ENCODE results near the gene VSIG8.
A peak's percentile ranks its signal among the peaks of the same experiment; 100 is the strongest.

VSIG8 gene

GRCh38 chr1:159880430-159880829, 18.0 kb upstream of the VSIG8 start:
- H4K20me1 ChIP-seq (ENCODE audit: insufficient read depth, low read length) = no peaks in the 10 kb centered on the region
- H3K27ac ChIP-seq (ENCODE audit: low read length) = no peak overlapping the region
- no peaks in the 10 kb centered on the region for H3K79me2 ChIP-seq (ENCODE audit: low read length)
- H3K9me3 ChIP-seq (ENCODE audit: insufficient read depth, low read length) = no peaks in the 10 kb centered on the region
- no peak overlapping the region for H3K4me3 ChIP-seq (ENCODE audit: low read length)
- no peak overlapping the region for H2AFZ ChIP-seq (ENCODE audit: low read depth, low read length)
- H3K4me2 ChIP-seq (ENCODE audit: low read length) = no peak overlapping the region
- no peaks in the 10 kb centered on the region for H3K36me3 ChIP-seq (replicated peaks; ENCODE audit: low read depth, low read length)
- no peak for TF ChIP-seq EZH2phosphoT487 (IDR thresholded peaks at IDR 0.05; ENCODE audit: low read depth)
- TF ChIP-seq, protein P1, sequence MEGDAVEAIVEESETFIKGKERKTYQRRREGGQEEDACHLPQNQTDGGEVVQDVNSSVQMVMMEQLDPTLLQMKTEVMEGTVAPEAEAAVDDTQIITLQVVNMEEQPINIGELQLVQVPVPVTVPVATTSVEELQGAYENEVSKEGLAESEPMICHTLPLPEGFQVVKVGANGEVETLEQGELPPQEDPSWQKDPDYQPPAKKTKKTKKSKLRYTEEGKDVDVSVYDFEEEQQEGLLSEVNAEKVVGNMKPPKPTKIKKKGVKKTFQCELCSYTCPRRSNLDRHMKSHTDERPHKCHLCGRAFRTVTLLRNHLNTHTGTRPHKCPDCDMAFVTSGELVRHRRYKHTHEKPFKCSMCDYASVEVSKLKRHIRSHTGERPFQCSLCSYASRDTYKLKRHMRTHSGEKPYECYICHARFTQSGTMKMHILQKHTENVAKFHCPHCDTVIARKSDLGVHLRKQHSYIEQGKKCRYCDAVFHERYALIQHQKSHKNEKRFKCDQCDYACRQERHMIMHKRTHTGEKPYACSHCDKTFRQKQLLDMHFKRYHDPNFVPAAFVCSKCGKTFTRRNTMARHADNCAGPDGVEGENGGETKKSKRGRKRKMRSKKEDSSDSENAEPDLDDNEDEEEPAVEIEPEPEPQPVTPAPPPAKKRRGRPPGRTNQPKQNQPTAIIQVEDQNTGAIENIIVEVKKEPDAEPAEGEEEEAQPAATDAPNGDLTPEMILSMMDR (IDR thresholded peaks at IDR 0.05; ENCODE audit: low read depth, low read length) = no peak
- no peak overlapping the region for H3K9ac ChIP-seq (ENCODE audit: low read length)
- H3K27me3 ChIP-seq (ENCODE audit: low read depth, low read length) = peaks cover 5% of the 10 kb centered on the region; the same call in 1 of the 2 replicates
- peaks cover 11% of the 10 kb centered on the region for H3K4me1 ChIP-seq (ENCODE audit: low read length)

DNA sequence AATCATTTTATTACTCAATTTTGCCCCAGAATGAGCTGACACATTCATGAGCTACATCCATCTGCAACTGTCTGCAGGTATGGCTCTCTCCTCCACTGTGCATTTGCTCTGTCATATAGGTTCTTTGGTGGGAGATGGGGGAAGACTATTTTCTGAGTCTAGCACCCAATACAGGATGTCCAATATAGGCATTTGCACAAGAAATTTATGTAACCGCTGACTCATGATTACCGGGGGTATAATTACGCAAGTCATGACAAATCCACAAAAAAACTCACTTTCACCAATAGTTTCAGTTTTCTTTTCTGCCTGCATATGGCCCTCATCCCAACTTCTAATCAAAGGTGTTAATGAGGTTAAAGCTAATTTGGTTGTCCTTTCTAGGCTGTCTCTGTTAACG, 17.5 kb upstream of the VSIG8 start:
- H4K20me1 ChIP-seq (ENCODE audit: insufficient read depth, low read length) = no peaks in the 10 kb centered on the region
- no peaks in the 10 kb centered on the region for H3K79me2 ChIP-seq (ENCODE audit: low read length)
- no peak overlapping the region for H3K9ac ChIP-seq (ENCODE audit: low read length)
- TF ChIP-seq EZH2phosphoT487 (IDR thresholded peaks at IDR 0.05; ENCODE audit: low read depth) = no peak
- TF ChIP-seq, protein P1 (IDR thresholded peaks at IDR 0.05; ENCODE audit: low read depth, low read length) = no peak
- H3K4me1 ChIP-seq (ENCODE audit: low read length) = peaks cover 11% of the 10 kb centered on the region
- H3K27ac ChIP-seq (ENCODE audit: low read length) = no peak overlapping the region
- no peaks in the 10 kb centered on the region for H3K9me3 ChIP-seq (ENCODE audit: insufficient read depth, low read length)
- 0 out of 2 replicates have a peak overlapping the region, but pooled peaks have one; percentile 0 for H3K4me2 ChIP-seq (ENCODE audit: low read length)
- no peaks in the 10 kb centered on the region for H3K36me3 ChIP-seq (replicated peaks; ENCODE audit: low read depth, low read length)
- no peak overlapping the region for H3K4me3 ChIP-seq (ENCODE audit: low read length)
- H2AFZ ChIP-seq (ENCODE audit: low read depth, low read length) = no peak overlapping the region
- peaks cover 5% of the 10 kb centered on the region; the same call in 1 of the 2 replicates for H3K27me3 ChIP-seq (ENCODE audit: low read depth, low read length)

GRCh38 chr1:159879136-159879535, 16.7 kb upstream of the VSIG8 start:
- Histone ChIP-seq H3K4me2 (ENCODE audit: low read length) (no peak overlapping the region), H3K27me3 (ENCODE audit: low read depth, low read length) (peaks cover 5% of the 10 kb centered on the region; the same call in 1 of the 2 replicates), H3K9me3 (ENCODE audit: insufficient read depth, low read length) (no peaks in the 10 kb centered on the region), H3K4me3 (ENCODE audit: low read length) (no peak overlapping the region), H3K36me3 (replicated peaks; ENCODE audit: low read depth, low read length) (no peaks in the 10 kb centered on the region), H2AFZ (ENCODE audit: low read depth, low read length) (no peak overlapping the region), H3K27ac (ENCODE audit: low read length) (no peak overlapping the region), H3K4me1 (ENCODE audit: low read length) (peaks cover 11% of the 10 kb centered on the region), H4K20me1 (ENCODE audit: insufficient read depth, low read length) (no peaks in the 10 kb centered on the region), H3K79me2 (ENCODE audit: low read length) (no peaks in the 10 kb centered on the region), H3K9ac (ENCODE audit: low read length) (no peak overlapping the region)
- TF ChIP-seq, protein P1 (IDR thresholded peaks at IDR 0.05; ENCODE audit: low read depth, low read length) = no peak
- no peak for TF ChIP-seq EZH2phosphoT487 (IDR thresholded peaks at IDR 0.05; ENCODE audit: low read depth)

- Histone ChIP-seq H2AFZ (ENCODE audit: low read depth, low read length) (no peak overlapping the region), H4K20me1 (ENCODE audit: insufficient read depth, low read length) (no peaks in the 10 kb centered on the region), H3K4me2 (ENCODE audit: low read length) (no peak overlapping the region), H3K4me1 (ENCODE audit: low read length) (peaks cover 11% of the 10 kb centered on the region), H3K4me3 (ENCODE audit: low read length) (no peak overlapping the region), H3K9me3 (ENCODE audit: insufficient read depth, low read length) (no peaks in the 10 kb centered on the region), H3K27ac (ENCODE audit: low read length) (no peak overlapping the region), H3K79me2 (ENCODE audit: low read length) (no peaks in the 10 kb centered on the region), H3K36me3 (replicated peaks; ENCODE audit: low read depth, low read length) (no peaks in the 10 kb centered on the region), H3K9ac (ENCODE audit: low read length) (no peak overlapping the region), H3K27me3 (ENCODE audit: low read depth, low read length) (peaks cover 5% of the 10 kb centered on the region; the same call in 1 of the 2 replicates)
- no peak for TF ChIP-seq EZH2phosphoT487 (IDR thresholded peaks at IDR 0.05; ENCODE audit: low read depth)
- TF ChIP-seq, protein P1 (IDR thresholded peaks at IDR 0.05; ENCODE audit: low read depth, low read length) = no peak
These were observed 15.4 kb upstream of the VSIG8 start for GRCh38 chr1:159877695-159878444.

Measured in OCI-LY3 (cell line).